ENCODE measurements around the gene PPARA.
"Not testable (repeated sequence)": the region's sequence is repeated elsewhere in the genome, so short reads cannot be mapped to it uniquely, and the experiment has no call there.

PPARA gene

GRCh38 chr22:46251266-46251665, 100.9 kb downstream of the PPARA start:
- no peak for DNase-seq

GRCh38 chr22:46251816-46252380, 101.6 kb downstream of the PPARA start:
- no peak for DNase-seq

- no peak for DNase-seq
Observed at GRCh38 chr22:46256358-46256958, 106.1 kb downstream of the PPARA start.

- DNase-seq, result no peak
Observed at GRCh38 chr22:46259374-46259773, 109.0 kb downstream of the PPARA start.

GRCh38 chr22:46260038-46260437, 109.7 kb downstream of the PPARA start:
- DNase-seq, result no peak

- DNase-seq, result no peak
Observed at GRCh38 chr22:46262449-46263215, 112.3 kb downstream of the PPARA start.

GRCh38 chr22:46263216-46263590, 112.9 kb downstream of the PPARA start, which contains the start of gene PKDREJ:
PKDREJ (minus strand) TSS chr22:46263343; CDS start chr22:46263322, 21 bp downstream.
- no peak for DNase-seq

- DNase-seq, result not testable (repeated sequence)
Observed at GRCh38 chr22:46264520-46264919, 114.2 kb downstream of the PPARA start.

GRCh38 chr22:46265627-46266026, 115.3 kb downstream of the PPARA start:
- not testable (repeated sequence) for DNase-seq

- no peak for DNase-seq
Observed at GRCh38 chr22:46267431-46268279, 117.3 kb downstream of the PPARA start, which contains the start of gene TTC38. TTC38 (plus strand) TSS chr22:46268008; CDS start chr22:46268040, 32 bp downstream.

GRCh38 chr22:46269564-46269963, 119.2 kb downstream of the PPARA start:
- DNase-seq, result no peak

GRCh38 chr22:46272196-46272595, 121.9 kb downstream of the PPARA start:
- no peak for DNase-seq

GRCh38 chr22:46272762-46273431, 122.6 kb downstream of the PPARA start:
- DNase-seq, result no peak

- DNase-seq, result no peak
Observed at GRCh38 chr22:46273432-46274148, 123.3 kb downstream of the PPARA start.

- DNase-seq, result no peak
Observed at GRCh38 chr22:46274381-46274780, 124.1 kb downstream of the PPARA start.

- DNase-seq, result no peak
Observed at GRCh38 chr22:46275455-46276122, 125.3 kb downstream of the PPARA start.

GRCh38 chr22:46276563-46276962, 126.2 kb downstream of the PPARA start:
- no peak for DNase-seq

GRCh38 chr22:46278656-46279645, 128.6 kb downstream of the PPARA start:
- DNase-seq, result no peak

GRCh38 chr22:46280063-46280817, 129.9 kb downstream of the PPARA start:
- no peak for DNase-seq
